HL-60/S4 treated with phorbol 12-myristate 13-acetate at 8.2 ng/mL for 4 days and 3 days (cell line): ENCODE measurements around the gene SPI1.

Experiments used
- in situ Hi-C: fragments of 300-500 bp; cut with MboI; formaldehyde crosslinking; loops from 2 replicates; pipeline ENCODE4 v1.15.0; 2022; ENCODE audit warnings: low sequenced_read_pairs

Gene SPI1

GRCh38 chr11:47360341-47360740, 18.0 kb downstream of the SPI1 start:
- in situ Hi-C loops = no loop called here

- in situ Hi-C loops = no loop called here
Measured at GRCh38 chr11:47359586-47359985, 18.8 kb downstream of the SPI1 start.

- in situ Hi-C loops = no loop called here
Measured at GRCh38 chr11:47359162-47359561, 19.2 kb downstream of the SPI1 start.

- in situ Hi-C loops = no loop called here
Measured at GRCh38 chr11:47358731-47359051, 19.7 kb downstream of the SPI1 start.

- in situ Hi-C loops = no loop called here
Measured at GRCh38 chr11:47357985-47358730, 20.2 kb downstream of the SPI1 start.

GRCh38 chr11:47356998-47357329, 21.4 kb downstream of the SPI1 start:
- in situ Hi-C loops = no loop called here

GRCh38 chr11:47356129-47356997, 22.0 kb downstream of the SPI1 start:
- in situ Hi-C loops = no loop called here

GRCh38 chr11:47355283-47356128, 22.8 kb downstream of the SPI1 start:
- in situ Hi-C loops = no loop called here

GRCh38 chr11:47354913-47355282, 23.4 kb downstream of the SPI1 start:
- in situ Hi-C loops = no loop called here

- in situ Hi-C loops = no loop called here
Measured at GRCh38 chr11:47353978-47354774, 24.2 kb downstream of the SPI1 start.

- in situ Hi-C loops = no loop called here
Measured at GRCh38 chr11:47352556-47352955, 25.8 kb downstream of the SPI1 start, which contains the start of gene MYBPC3. Gene MYBPC3 (minus strand): TSS chr11:47352702. CDS start chr11:47352647, 55 bp downstream.

- in situ Hi-C loops = no loop called here
Measured at GRCh38 chr11:47351156-47352126, 26.9 kb downstream of the SPI1 start.

GRCh38 chr11:47350315-47350714, 28.0 kb downstream of the SPI1 start:
- in situ Hi-C loops = no loop called here

- in situ Hi-C loops = no loop called here
Measured at GRCh38 chr11:47349521-47350095, 28.7 kb downstream of the SPI1 start.

GRCh38 chr11:47348859-47349258, 29.5 kb downstream of the SPI1 start:
- in situ Hi-C loops = no loop called here

- in situ Hi-C loops = no loop called here
Measured at GRCh38 chr11:47348131-47348802, 30.1 kb downstream of the SPI1 start.

GRCh38 chr11:47347137-47347536, 31.2 kb downstream of the SPI1 start:
- in situ Hi-C loops = no loop called here

GRCh38 chr11:47345890-47346563, 32.3 kb downstream of the SPI1 start:
- in situ Hi-C loops = no loop called here
